Measurements from ENCODE around the gene KRTAP10-6. TPM values are rescaled to one million over a fixed set of nuclear protein-coding genes. Genes with fewer than 3 reads are reported as not detected.

Gene KRTAP10-6
- total RNA-seq, 2 donors from 2014 or later: not detected

DNA sequence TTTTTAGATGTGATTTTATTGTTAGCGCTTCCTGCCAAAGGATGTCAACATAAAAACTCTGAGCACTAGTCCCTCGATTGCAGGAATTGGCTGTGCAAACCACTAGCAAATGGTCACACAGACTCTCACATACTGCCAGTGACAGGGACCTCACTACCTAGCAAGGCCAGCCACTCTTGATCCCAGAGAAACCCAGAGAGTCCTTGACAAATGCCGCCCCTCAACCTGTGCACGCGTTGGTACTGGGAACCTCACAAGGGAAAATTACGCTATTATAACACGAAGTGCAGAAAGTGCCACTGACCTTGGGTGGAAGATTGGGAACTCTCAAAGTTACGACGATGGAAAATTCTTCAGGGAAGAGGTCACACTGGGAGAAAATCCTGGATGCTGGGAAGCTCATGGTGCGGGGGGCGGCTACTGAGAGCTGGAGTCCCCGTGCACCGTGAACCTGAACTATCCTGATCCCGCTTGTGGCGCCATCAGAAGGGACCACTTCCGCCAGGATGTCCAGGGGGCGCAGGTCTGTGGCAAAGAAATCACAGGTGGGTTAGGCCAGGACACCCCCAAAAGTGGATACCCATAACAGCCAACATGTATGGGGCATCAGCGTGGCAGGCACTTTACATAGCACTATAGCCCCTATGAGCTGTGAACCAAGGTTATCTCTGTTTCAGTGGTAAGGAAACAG, 24.7 kb downstream of the KRTAP10-6 start:
- intact Hi-C loops (cut with DNase I): no loop called here
- 76 to 87% methylated on average over 17 to 18 of the region's 18 CpGs for WGBS, 2 donors
- Histone ChIP-seq H3K36me3 (replicated peaks in 1 of 2; ENCODE audit: insufficient read depth in 1 of 2, low read depth in 2 of 2) (no peaks in the 10 kb centered on the region), H3K4me3 (no peak overlapping the region), H3K27ac (no peak overlapping the region), H3K9me3 (no peaks in the 10 kb centered on the region), H3K27me3 (no peaks in the 10 kb centered on the region), H3K4me1 (no peaks in the 10 kb centered on the region)
- ATAC-seq (no peak), DNase-seq (no peak)
- TF ChIP-seq POLR2A (IDR thresholded peaks at IDR 0.05): no peak
- TF ChIP-seq, protein P1, sequence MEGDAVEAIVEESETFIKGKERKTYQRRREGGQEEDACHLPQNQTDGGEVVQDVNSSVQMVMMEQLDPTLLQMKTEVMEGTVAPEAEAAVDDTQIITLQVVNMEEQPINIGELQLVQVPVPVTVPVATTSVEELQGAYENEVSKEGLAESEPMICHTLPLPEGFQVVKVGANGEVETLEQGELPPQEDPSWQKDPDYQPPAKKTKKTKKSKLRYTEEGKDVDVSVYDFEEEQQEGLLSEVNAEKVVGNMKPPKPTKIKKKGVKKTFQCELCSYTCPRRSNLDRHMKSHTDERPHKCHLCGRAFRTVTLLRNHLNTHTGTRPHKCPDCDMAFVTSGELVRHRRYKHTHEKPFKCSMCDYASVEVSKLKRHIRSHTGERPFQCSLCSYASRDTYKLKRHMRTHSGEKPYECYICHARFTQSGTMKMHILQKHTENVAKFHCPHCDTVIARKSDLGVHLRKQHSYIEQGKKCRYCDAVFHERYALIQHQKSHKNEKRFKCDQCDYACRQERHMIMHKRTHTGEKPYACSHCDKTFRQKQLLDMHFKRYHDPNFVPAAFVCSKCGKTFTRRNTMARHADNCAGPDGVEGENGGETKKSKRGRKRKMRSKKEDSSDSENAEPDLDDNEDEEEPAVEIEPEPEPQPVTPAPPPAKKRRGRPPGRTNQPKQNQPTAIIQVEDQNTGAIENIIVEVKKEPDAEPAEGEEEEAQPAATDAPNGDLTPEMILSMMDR (IDR thresholded peaks at IDR 0.05): no peak

DNA sequence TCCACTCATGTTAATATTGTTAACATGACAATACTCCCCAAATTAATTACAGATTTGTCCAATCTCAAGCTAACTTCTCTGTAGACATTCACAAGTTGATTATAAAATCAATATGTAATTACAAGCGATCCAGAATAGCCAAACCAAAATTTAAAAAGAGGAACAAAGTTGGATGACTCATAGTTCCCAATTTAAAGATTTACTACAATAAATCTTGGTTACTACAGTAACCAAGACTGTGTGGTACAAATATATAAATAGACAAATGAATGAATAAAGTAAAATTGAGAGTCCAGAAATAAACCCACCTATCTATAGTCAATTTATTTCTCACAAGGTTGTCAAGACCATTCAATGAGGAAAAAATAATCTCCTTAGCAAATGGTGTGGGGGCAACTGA, 25.9 kb downstream of the KRTAP10-6 start:
- no peak for ATAC-seq
- Histone ChIP-seq H3K4me1 (no peaks in the 10 kb centered on the region), H3K27ac (no peak overlapping the region), H3K9me3 (no peaks in the 10 kb centered on the region), H3K4me3 (no peak overlapping the region), H3K36me3 (replicated peaks in 1 of 2; ENCODE audit: insufficient read depth in 1 of 2, low read depth in 2 of 2) (no peaks in the 10 kb centered on the region), H3K27me3 (no peaks in the 10 kb centered on the region)
- WGBS, 2 donors: 22 to 23% methylated on average over 1 of the region's 1 CpG
- no peak for DNase-seq
- TF ChIP-seq, protein P1 (IDR thresholded peaks at IDR 0.05): no peak
- no peak for TF ChIP-seq POLR2A (IDR thresholded peaks at IDR 0.05)
- intact Hi-C loops (cut with DNase I): no loop called here

DNA sequence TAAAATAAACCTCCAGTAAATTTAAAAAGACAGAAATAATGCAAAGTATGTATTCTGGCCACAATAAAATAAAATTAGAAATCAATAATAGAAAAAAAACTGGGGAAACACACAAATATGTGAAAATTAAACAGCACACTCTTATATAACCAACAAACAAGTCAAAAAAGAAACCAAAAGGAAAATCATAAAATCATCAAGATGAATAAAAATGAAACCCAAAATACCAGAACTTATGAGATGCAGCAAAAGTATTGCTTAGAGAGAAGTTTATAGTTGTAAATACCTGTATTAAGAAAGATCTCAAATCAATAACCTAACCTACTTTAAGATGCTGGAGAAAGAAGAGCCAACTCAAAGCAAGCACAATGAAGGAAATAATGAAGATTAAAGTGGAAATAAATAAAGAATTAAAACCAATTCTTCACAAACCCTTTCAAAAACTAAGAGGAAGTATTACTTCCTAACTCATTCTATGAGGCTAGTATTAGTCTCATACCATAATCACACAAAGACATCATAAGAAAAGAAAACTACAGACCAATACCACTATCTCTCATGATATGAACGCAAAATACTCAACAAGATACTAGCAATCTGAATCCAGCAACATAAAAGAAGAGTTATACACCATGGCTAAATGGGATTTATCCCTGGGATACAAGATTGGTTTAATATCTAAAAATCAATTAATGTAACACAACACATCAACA, 27.3 kb downstream of the KRTAP10-6 start:
- 0 to 65% methylated on average over 1 of the region's 1 CpG for WGBS, 2 donors

DNA sequence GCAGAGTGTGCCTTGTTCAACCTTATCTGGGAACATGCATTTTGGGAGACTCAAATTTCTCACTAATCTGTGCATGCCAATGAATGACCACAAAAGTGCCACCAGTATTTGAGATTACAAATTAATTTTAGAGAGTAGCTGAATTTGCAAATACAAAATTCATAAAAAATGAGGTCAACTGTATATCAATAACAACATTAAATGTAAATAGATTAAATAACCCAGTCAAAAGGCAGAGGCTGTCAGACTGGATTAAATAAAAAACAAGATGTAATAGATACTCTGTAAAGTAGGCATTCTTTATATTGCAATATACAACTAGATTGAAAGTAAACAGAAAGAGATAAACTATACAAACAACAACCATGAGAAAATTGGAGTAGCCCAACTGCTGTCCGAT, 28.2 kb downstream of the KRTAP10-6 start:
- Histone ChIP-seq H3K9me3 (no peaks in the 10 kb centered on the region), H3K27me3 (no peaks in the 10 kb centered on the region), H3K36me3 (replicated peaks in 1 of 2; ENCODE audit: insufficient read depth in 1 of 2, low read depth in 2 of 2) (no peaks in the 10 kb centered on the region), H3K4me3 (no peak overlapping the region), H3K4me1 (no peaks in the 10 kb centered on the region), H3K27ac (no peak overlapping the region)
- WGBS, 2 donors: 55 to 58% methylated on average over 1 of the region's 1 CpG
- ATAC-seq (no peak), DNase-seq (no peak)
- intact Hi-C loops (cut with DNase I): no loop called here
- TF ChIP-seq, protein P1 (IDR thresholded peaks at IDR 0.05): no peak
- TF ChIP-seq POLR2A (IDR thresholded peaks at IDR 0.05): no peak

More for the DNA sequence above, 27.3 kb downstream of the KRTAP10-6 start:
- no peaks in the 10 kb centered on the region for H3K36me3 ChIP-seq (replicated peaks in 1 of 2; ENCODE audit: insufficient read depth in 1 of 2, low read depth in 2 of 2)
- H3K4me1 ChIP-seq: no peaks in the 10 kb centered on the region
- intact Hi-C loops (cut with DNase I): no loop called here
- no peaks in the 10 kb centered on the region for H3K9me3 ChIP-seq
- H3K4me3 ChIP-seq: no peak overlapping the region
- TF ChIP-seq, protein P1 (IDR thresholded peaks at IDR 0.05): no peak
- TF ChIP-seq POLR2A (IDR thresholded peaks at IDR 0.05): no peak
- no peak overlapping the region for H3K27ac ChIP-seq
- no peak for DNase-seq
- no peak for ATAC-seq
- no peaks in the 10 kb centered on the region for H3K27me3 ChIP-seq

Data from body of pancreas (tissue), 4 donors.